Hindlimb muscle (tissue), 1 donor: Measurements from ENCODE around the gene DCDC2. TPM values are rescaled to one million over a fixed set of nuclear protein-coding genes. Genes with fewer than 3 reads are reported as not detected.
"Not testable (repeated sequence)": the region's sequence is repeated elsewhere in the genome, so short reads cannot be mapped to it uniquely, and the experiment has no call there.

ENCODE experiments used
- DNase-seq: peaks from one replicate; pipeline ENCODE4 v3.0.0-alpha.2; 2013
- polyA plus RNA-seq: library from polyadenylated mRNA; unstranded; fragments of 120-200 nt; gene quantifications from one replicate; pipeline ENCODE4 v1.2.1, GENCODE V29; 2013; ENCODE audit not compliant: insufficient read length

DCDC2 gene
- polyA plus RNA-seq, 1 donor: 0.08 TPM

DNA sequence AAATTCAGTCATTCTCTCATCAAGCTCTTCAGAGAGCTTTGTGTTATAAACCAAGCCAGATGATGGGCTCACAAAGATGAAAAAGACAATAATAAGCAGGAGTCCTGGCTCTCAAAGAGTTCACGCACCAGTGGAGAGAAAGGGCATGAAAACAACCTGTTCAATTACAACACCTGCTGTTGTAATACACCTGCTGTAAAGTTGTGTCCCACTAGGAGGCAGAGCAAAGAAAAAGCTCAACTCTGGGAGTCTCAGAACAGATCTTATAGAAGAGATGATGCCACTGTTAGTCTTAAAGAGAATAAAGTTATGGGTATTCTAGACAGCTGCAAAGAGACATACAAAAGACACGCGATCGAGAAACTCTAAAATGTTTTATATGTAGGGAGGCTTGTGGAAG lies 100.6 kb downstream of the DCDC2 start:
- DNase-seq: no peak

DNA sequence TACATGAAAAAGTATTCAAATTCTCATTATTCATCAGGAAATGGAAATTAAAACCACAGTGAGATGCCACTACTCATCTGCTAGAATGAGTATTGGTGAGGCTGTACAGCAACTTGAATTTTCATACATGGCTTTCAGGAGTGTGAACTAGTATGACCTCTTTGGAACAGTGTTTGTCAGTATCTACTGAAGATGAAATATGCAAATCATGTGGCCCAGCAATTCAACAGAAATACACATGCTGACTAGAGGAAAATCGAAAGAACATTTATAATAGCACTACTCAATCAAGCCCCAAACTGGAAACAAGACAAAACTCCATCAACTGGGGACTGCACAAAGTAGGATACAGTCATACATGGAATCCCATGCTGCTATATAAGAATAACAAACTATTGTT lies 102.2 kb downstream of the DCDC2 start:
- DNase-seq: no peak

DNA sequence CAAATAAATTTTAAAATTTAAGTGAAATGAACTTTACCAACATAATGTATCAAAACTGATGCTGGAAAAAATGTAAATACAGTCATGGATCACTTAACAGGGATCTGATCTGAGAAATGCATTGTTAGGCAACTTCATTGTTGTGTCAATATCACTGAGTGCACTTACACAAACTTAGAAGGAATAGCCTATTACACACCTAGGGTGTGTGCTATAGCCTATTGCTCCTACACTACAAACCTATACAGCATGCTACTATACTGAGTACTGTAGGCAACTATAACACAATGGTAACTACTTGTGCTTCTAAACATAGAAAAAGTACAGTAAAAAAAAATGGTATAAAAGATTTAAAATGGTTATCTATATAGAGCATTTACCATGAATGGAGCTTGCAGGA lies 104.5 kb downstream of the DCDC2 start:
- DNase-seq: no peak

DNA sequence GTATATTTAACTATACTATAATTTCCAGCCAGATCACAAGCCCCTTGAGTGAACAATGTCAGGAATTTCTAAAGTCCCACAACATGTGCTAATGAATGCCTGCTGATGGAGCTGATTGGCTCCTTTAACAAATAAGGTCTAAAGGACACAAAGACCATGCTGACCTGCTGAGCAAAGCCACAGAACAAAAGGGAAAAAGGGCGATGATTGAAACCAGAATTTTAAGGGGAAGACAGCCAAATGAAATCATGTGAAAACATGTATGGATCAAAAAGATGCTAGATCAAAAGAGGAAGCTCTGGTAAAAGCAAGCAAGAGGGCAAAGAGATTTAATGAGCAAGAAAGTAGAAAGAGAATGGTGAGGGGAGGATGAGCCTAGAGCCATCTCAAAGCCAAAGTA lies 105.6 kb downstream of the DCDC2 start:
- DNase-seq: no peak

DNA sequence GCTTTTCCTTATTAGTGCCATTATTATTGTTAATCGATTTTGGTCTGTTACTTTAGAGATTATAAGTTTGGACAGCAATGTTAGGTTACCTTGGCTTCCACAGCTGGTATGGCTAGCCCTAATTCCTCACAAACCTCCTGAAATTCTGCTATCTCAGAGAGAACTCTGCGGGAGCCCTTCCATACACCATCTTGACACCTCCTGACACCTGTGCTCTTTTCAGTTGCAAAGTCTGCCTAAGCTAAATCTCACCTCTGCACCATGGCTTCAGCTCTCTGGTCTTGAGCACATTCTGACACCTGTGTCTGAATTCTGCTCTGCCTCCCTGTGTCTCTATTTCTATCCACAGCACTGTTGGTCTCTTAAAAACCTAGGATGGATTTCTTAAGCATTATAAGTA lies 106.5 kb downstream of the DCDC2 start:
- no peak for DNase-seq

DNA sequence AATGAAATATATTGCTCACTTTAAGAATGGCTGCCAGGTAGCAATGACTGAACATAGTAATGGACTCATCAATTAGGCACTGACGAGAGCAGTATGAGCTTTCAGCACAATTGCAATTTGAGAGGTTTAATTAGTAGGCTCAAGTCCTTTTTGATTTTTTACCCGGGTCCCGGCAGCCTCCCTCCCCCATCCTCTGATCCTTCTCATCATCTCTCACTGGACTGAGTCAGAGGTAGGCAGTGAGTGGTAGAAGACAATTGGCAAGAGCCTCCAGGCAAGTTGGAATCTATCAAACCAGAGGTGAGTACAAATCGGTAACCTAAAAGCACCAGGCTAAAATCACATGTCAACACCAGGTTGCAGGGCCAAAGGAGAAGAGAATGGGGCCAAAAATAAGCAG lies 107.9 kb downstream of the DCDC2 start:
- DNase-seq: no peak

DNA sequence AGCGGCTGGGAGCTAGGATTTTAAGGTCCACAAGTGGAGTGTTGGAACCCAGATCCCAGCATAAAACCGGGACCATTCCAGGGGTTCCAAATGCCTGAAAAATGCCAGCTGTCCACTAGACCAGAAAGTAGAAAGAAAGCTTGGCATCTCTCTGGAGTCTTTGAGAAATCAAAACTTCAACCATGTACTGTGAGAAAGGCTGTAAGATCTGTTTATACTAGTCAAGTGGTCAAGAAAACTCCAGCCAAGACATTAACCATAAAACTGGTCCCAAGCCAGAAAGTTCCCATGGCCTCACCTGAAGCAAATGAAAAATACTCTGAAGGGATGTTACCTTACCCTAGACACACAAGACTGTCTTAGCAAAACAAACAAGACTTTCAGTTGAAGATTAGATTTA lies 112.6 kb downstream of the DCDC2 start:
- DNase-seq: no peak

DNA sequence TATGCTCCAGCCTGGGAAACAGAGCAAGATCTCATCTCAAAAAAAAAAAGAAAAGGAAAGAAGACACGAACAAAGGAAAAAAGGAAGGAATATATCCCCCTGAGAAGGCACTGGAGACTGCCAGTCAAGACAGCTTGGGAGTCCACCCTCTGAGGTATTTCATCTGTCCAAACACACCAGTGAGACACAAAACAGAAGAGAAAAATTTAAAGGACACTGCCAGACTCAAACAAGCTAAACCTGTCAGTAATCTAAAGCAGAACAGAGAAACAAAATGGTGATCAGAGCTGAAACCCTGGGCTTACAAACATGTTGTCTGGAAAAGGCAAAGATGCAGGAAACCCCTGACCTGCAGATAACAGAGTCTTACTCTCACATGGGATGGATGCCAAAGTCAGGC lies 114.9 kb downstream of the DCDC2 start:
- no peak for DNase-seq

DNA sequence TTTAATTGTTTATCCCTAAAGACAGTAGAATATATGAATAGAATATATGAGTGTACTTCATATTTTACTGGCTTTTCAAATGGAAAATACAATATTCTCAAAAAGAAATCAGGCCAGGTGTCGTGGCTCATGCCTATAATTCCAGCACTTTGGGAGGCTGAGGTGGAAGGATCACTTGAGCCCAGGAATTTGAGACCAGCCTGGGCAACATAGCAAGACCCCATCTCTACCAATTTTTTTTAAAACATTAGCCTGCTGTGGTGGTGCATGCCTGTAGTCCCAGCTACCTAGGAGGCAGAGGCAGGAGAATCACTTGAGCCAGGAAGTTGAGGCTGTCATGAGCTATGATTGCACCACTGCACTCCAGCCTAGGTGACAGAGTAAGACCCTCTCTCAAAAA lies 116.1 kb downstream of the DCDC2 start:
- not testable (repeated sequence) for DNase-seq

DNA sequence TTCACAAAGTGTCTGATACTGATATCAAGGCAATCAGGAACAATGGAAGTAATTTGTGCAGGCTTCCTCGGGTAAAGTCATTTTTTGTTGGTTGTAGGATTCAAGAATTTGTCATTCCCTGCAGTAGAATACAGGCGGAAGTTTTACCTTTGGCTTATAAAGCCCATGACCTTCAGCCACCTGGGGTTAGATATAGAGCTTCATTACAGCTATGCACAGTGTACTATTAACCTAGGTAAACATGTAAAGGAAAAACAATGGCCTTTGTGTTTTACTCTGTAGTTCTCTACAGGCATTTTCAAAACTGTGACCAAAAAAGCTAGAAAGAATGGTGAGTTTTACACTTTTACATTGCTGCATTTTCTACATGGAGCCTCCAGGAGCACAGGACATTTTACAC lies 116.9 kb downstream of the DCDC2 start:
- DNase-seq: no peak

DNA sequence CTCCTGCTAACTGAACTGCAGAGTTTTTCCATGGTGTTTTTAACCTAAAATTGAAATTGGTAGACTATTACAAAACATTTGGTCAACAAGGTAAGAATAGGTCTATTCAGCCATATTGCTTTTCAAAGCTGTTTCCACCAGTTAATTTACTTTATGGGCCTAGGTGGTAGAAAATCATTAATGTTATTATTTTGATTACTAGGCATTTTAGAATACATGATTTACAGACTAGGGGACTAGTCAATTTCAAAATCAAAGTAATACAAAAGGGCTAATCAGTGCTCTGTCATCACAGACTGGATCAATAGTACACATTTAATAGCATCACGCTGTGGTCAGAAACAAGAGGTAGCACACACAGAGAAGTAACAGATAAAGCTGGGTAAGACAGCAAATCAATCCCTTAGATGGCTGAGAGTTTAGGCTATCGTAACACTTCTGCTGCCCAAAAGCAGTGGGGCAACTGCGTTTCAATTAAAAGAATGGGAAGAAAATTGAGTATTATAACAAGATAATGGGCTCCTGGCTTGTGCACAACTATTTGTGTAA lies 117.4 kb downstream of the DCDC2 start:
- DNase-seq: no peak

DNA sequence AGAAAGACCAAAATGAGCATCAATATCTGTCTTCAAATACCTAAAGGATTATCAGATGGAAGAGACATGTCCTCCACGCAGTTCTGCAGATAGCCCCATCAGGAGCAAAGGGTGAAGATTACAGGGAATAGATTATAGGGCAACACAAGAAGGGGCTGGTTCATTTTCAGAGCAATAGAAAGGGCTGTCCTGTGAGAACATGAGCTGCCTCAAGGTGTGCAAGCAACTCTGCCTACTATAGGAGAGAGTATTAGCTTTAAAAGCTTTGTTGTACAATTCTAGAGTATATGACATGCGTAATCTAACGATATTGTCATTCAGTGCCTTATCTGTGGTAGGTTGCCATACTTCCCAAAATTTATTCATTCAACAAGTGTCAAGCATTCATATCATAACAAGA lies 119.2 kb downstream of the DCDC2 start:
- DNase-seq: no peak

DNA sequence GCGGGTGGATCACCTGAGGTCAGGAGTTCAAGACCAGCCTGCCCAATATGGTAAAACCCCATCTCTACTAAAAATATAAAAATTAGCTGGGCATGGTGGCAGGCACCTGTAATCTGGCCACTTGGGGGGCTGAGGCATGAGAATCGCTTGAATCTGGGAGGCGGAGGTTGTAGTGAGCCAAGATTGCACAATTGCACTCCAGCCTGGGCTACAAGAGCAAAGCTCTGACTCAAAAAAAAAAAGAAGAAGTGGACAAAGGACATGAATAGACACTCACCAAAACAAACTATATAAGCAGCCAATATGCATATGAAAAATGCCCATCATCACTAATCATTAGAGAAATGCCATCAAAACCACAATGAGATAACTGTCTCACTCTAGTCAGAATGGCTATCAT lies 121.1 kb downstream of the DCDC2 start:
- DNase-seq: not testable (repeated sequence)

DNA sequence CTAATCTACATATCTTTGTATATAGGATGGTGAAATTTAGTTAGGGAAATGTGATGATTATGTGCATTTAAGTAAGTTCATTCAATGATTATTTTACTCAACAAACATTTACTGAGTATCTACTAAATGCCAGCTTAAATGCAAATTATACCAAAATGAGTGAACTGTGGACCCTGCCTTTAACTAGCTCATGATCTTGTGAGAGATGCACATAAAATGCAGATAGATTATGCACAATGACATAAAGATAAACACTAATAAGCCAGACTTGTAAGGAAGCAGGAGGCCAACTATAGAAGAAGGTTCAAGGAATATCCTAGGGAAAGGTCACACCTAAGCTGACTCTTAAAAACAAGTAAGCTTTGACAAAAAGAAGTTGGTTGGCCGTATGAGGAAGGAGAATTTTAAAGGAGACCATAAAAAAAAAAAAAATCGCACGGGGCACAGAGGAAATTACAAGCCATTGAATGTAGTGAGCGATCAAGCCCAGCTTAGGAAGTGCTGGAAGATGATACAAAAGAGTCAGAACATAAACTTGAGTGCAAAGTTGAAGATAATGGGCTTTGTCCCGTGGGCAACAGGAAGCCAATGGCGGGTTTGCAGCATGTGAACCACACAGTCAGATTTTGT lies 123.9 kb downstream of the DCDC2 start:
- no peak for DNase-seq

DNA sequence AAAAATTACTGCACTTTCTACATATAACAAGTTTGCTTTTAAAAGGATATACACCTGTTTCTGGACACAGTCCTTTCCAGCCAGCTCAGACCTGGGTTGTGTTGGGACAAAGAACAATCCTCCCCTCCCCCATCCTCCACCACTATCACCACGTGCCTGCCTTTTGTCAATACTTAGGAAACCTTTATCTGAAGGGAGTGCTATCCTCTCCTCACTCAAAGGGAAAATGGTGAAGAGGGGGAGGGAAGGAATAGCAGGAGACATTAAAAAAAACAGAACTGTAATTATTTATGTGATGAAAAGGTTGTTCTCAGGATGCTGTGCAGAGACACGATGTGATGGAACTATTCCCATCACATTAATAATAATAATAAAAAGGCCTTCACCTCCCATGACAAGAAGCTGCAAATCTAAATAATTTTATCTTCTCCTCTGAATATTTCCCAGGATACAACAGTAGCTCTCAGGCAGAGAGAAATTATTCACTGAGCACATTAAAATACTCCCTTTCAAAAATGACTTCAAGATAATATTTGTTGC lies 126.4 kb downstream of the DCDC2 start:
- DNase-seq: no peak

DNA sequence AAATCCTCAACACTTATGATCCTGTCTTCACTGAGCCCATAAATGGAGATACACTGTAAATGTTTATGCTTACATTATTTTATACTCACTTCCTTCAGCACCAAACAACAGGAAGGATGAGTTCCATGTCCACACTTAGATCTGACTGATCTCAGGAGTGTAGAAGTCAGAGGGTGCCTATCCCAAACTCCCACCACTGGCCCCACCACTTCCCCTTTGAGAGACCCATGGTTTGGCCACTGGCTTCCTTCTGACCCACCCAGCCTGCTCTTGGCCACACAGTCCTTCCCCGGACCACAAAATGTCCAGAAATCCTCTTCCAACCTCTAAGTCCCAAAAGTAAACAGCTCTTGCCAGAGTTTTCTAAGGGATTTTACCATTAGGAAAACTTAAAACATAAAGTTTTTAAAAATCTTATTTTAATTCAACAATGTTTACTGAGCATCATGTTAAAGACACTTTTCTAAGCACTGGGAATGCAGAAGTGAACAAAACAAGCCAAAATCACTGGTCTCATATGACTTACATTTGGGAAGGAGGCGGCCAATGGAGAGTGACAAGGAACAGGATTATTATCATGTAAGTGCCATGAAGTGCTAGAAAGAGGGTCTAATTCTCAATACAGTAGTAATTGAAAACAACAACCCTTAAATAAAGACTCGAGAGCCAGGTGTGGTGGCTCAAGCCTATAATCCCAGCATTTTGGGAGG lies 128.0 kb downstream of the DCDC2 start:
- DNase-seq: no peak

DNA sequence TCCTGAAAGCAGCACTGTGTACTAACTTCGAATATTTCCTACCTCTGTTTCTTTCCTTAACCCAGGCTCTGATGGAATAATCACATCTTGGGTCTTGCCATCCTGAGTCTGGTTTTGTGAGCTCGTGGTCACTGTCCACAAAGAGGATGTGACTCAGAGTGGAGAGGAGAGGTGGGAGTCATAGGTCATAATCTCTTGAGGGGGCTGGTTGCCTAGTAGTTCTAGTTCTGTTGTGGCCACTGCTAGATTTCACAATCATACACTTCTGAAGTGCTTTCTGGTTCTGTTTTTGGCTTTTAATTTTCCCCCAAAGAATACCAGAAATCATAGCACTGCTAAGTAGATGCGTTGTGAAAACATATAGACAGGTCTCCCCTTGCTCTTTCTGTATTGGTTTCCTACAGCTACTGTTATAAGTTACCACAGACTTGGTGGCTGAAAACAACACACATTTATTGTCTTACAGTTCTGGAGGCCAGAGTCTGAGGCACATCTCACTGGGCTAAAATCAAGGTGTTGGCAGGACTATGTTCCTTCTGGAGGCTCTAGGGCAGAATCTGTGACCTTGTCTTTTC lies 129.1 kb downstream of the DCDC2 start:
- peak; percentile 6 for DNase-seq

DNA sequence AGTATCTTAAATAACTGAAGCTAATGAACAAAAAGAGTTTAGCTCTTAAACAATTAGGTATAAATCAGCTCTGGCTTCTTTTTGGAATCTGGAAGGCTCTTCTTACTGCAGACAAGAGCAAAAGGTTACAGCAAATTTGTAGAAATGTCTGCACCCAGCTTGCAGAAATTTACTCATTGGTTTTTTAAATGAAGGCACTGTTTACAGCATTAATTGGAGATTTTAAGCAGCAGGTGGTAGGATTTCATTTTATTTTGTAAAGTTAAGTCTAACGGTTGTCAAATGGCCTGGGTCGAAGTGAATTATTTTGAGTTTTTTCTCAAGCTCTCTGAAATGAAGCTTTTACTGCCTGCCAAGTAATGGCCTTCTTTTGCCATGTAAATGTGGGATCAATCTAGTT lies 129.7 kb downstream of the DCDC2 start:
- DNase-seq: no peak

DNA sequence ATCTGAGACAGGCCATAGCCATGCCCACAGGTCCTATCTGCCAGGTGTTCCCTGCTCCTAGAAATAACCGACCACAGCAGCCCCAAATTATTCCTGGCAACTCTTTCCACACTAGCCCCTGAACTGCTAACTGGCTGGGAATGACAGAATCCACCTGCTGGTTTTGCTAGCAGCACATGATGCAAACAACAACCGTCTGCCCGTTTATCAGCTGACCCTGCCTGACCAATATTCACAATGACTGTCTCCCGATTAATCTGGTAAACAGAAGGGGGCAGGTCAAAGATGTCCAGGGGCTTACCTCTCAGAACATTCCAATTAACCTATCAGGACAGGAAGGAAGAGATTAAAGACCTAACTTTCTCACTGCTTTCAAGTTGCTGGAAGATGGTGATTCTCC lies 130.3 kb downstream of the DCDC2 start:
- no peak for DNase-seq

DNA sequence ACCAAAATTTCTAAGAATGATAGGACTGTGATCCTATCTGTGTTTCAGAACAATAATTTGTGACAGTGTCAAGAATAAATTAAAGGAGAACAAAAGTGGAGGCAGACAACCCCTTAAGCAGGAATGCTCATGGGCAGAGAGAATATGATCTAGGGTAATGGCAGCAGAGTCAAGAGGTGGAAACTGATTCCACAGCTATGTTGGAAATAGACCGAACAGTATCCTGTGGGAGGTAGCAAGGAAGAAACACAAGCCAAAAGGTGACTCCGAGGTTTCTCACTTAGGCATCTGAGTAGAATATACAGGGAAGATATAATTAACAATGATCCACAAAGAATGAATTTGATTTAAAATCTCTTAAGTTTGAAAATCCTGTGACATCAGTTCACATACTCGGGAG lies 131.3 kb downstream of the DCDC2 start:
- DNase-seq: no peak

DNA sequence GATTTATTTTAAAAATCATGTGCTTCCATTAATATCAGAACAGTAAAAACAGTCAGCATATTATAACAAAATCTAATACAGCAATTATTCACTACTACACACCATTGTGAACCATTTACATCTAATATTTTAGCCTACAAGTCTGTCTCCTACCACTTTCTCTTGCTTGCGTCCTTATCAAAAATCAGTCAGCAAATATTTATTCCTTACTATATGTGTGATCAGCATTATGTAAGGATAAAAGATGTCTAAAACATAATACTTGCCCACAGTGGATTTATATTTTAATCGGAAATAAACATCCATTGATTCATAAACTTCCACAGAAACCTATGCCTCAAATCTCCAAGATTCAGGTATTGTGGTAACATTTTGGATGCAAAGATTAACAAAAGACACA lies 132.0 kb downstream of the DCDC2 start:
- no peak for DNase-seq

DNA sequence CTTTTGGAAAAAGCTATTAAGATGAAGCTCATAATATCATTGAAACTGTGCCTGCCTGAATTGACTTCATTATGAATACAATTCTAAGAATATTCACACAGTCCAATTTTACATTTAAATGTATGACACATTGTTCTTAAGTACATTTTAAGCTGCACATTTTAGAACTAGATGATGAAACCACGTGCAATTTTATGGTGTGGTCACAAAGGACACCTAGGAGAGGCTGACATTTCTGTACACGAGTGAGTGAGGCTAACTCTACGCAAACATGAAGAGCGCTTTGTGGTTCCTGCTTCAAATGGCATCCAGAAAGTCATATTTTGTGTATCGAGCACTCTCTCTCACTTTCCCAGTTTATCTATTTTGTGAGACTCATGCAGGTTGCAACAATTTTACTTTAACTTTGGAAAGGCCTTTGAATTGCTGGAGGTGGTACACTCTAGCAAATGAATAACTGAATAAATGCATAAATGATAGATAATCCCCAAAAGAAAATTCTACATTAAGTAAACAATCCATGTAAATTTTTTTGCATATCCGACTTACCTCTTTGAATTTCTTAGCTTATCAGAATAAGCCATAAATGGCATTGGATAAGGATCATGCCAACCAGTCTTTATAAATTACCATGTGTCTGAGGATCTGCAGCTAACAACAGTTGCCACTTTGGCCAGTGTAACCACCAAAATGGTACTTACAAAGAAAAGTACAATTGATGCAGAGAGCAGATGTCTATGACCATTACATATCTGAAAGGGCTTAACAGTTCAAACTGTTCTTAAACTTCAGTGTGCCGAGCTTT lies 134.5 kb downstream of the DCDC2 start:
- DNase-seq: no peak

DNA sequence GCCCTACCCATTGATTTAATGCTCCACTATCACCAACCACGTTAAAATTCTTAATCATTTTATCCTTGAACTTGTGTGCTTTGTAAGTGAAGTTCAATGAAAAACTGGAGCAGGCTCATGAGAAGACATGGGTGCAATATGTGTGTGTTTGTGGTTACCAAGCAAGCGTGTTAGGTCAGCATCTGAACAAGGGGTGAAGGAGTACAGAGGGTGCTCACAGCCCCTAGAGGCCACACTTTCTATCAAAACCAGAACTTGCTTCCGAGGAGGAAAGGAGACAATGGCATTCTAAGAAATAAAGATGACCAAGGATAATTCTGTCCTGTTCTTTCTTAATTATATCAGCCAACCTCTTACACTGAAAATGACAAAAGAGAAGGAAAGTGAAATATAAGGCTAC lies 138.2 kb downstream of the DCDC2 start:
- DNase-seq: no peak
